HepG2 (cell line): ENCODE data around the gene ADPRM. TPM values are rescaled to one million over a fixed set of nuclear protein-coding genes. Genes with fewer than 3 reads are reported as not detected.
A peak's percentile ranks its signal among the peaks of the same experiment; 100 is the strongest.

Source experiments
- ARID2 ChIP-seq: sonication (generic); formaldehyde crosslinking; IDR thresholded peaks from 2 replicates; pipeline ENCODE4 v1.8.1; 2022; ENCODE audit warnings: mild to moderate bottlenecking, missing genetic modification reagents, borderline replicate concordance
- BCL6 ChIP-seq: IDR thresholded peaks from 2 replicates; pipeline ENCODE4 v1.6.1; 2016; ENCODE audit warnings: missing genetic modification reagents, missing compliant biosample characterization
- BRCA1 ChIP-seq: sonication (generic); formaldehyde crosslinking; IDR thresholded peaks from 2 replicates; pipeline ENCODE4 v1.4.0; 2020; ENCODE audit warnings: missing genetic modification reagents
- BRD4 ChIP-seq: sonication (generic); formaldehyde crosslinking; IDR thresholded peaks from 2 replicates; pipeline ENCODE4 v1.4.0; 2020; ENCODE audit warnings: missing genetic modification reagents
- CBFB ChIP-seq: sonication (generic); formaldehyde crosslinking; IDR thresholded peaks from 2 replicates; pipeline ENCODE4 v1.4.0; 2020; ENCODE audit warnings: missing genetic modification reagents
- FOSL2 ChIP-seq: sonication (generic); formaldehyde crosslinking; IDR thresholded peaks from 2 replicates; pipeline ENCODE4 v1.4.0; 2020; ENCODE audit warnings: missing genetic modification reagents
- GPN1 ChIP-seq: sonication (generic); formaldehyde crosslinking; IDR thresholded peaks from 2 replicates; pipeline ENCODE4 v1.5.1; 2020; ENCODE audit warnings: missing genetic modification reagents, borderline replicate concordance
- GTF2F1 ChIP-seq: fragments of 150-350 bp; IDR thresholded peaks from 2 replicates; pipeline ENCODE4 v1.6.1; 2014; ENCODE audit warnings: low read length
- GZF1 ChIP-seq: sonication (generic); formaldehyde crosslinking; IDR thresholded peaks from 2 replicates; pipeline ENCODE4 v1.5.1; 2020; ENCODE audit warnings: mild to moderate bottlenecking, missing genetic modification reagents
- ISX ChIP-seq: sonication (generic); formaldehyde crosslinking; conservative IDR thresholded peaks from 2 replicates; pipeline ENCODE4 v1.5.0; 2020; ENCODE audit warnings: missing genetic modification reagents
- JDP2 ChIP-seq: sonication (generic); formaldehyde crosslinking; IDR thresholded peaks from 2 replicates; pipeline ENCODE4 v1.8.1; 2022; ENCODE audit warnings: missing genetic modification reagents, borderline replicate concordance
- JUNB ChIP-seq: sonication (generic); formaldehyde crosslinking; IDR thresholded peaks from 2 replicates; pipeline ENCODE4 v1.8.0; 2022; ENCODE audit warnings: missing genetic modification reagents, mild to moderate bottlenecking, borderline replicate concordance
- NBN ChIP-seq: fragments of 450-650 bp; conservative IDR thresholded peaks from 2 replicates; pipeline ENCODE4 v1.6.1; 2017
- NCOA5 ChIP-seq: sonication (generic); formaldehyde crosslinking; IDR thresholded peaks from 2 replicates; pipeline ENCODE4 v1.4.0; 2020; ENCODE audit warnings: missing genetic modification reagents
- NR3C1 ChIP-seq: sonication (generic); formaldehyde crosslinking; IDR thresholded peaks from 2 replicates; pipeline ENCODE4 v1.4.0; 2020; ENCODE audit warnings: missing genetic modification reagents
- SP4 ChIP-seq: sonication (generic); formaldehyde crosslinking; IDR thresholded peaks from 2 replicates; pipeline ENCODE4 v1.8.1; 2023; ENCODE audit warnings: mild to moderate bottlenecking, missing genetic modification reagents
- ZBTB20 ChIP-seq: sonication (generic); formaldehyde crosslinking; IDR thresholded peaks from 2 replicates; pipeline ENCODE4 v1.8.1; 2023; ENCODE audit warnings: missing genetic modification reagents, low read depth, mild to moderate bottlenecking, borderline replicate concordance
- ZBTB42 ChIP-seq: sonication (generic); formaldehyde crosslinking; IDR thresholded peaks from 2 replicates; pipeline ENCODE4 v1.5.0; 2020; ENCODE audit warnings: mild to moderate bottlenecking, missing genetic modification reagents
- ZNF160 ChIP-seq: sonication (generic); formaldehyde crosslinking; IDR thresholded peaks from 2 replicates; pipeline ENCODE4 v1.8.0; 2022; ENCODE audit warnings: mild to moderate bottlenecking, inconsistent platforms, missing genetic modification reagents
- ZNF569 ChIP-seq: sonication (generic); formaldehyde crosslinking; IDR thresholded peaks from 2 replicates; pipeline ENCODE4 v1.5.0; 2020; ENCODE audit warnings: mild to moderate bottlenecking, missing genetic modification reagents, moderate library complexity, borderline replicate concordance
- ZNF607 ChIP-seq: sonication (generic); formaldehyde crosslinking; IDR thresholded peaks from 2 replicates; pipeline ENCODE4 v1.5.1; 2020; ENCODE audit warnings: missing genetic modification reagents, mild to moderate bottlenecking, borderline replicate concordance
- ZNF777 ChIP-seq: sonication (generic); formaldehyde crosslinking; IDR thresholded peaks from 2 replicates; pipeline ENCODE4 v1.4.0; 2020; ENCODE audit warnings: missing genetic modification reagents
- polyA plus RNA-seq, 8 experiments: library from polyadenylated mRNA; depleted of rRNA in 3 of 8; stranded (reverse) in 7 of 8; unstranded in 1 of 8; fragments of >200 nt; fragmentation: Illumina TruSeq in 4 of 8; extraction: Trizol in 4 of 8; gene quantifications; 2 replicates each; pipeline versions ENCODE4 v1.2.1 to v1.2.3, GENCODE V29; 2011 to 2016; ENCODE audit warnings: low read depth in 4 of 8, missing spikeins in 1 of 8, mixed read lengths in 1 of 8; ENCODE audit not compliant: insufficient read depth in 1 of 8
- total RNA-seq, 5 experiments: library from RNA; depleted of rRNA; stranded (reverse); fragments of >200 nt; fragmentation: Illumina TruSeq; extraction: Trizol; gene quantifications; 2 replicates each; pipeline ENCODE4 v1.2.3, GENCODE V29; 2016; ENCODE audit warnings: low read depth in 1 of 5
- TF ChIP-seq, protein P1 (sequence below): sonication (generic); formaldehyde crosslinking; IDR thresholded peaks from 2 replicates; pipeline ENCODE4 v1.4.0; 2020; ENCODE audit warnings: mild to moderate bottlenecking, missing genetic modification reagents
- TF ChIP-seq, protein P2 (sequence below): sonication (generic); formaldehyde crosslinking; IDR thresholded peaks from 2 replicates; pipeline ENCODE4 v1.4.0; 2020; ENCODE audit warnings: low read depth, mild to moderate bottlenecking, missing genetic modification reagents
- TF ChIP-seq, protein P3 (sequence below): sonication (generic); formaldehyde crosslinking; IDR thresholded peaks from 2 replicates; pipeline ENCODE4 v1.5.0; 2020; ENCODE audit warnings: mild to moderate bottlenecking, missing genetic modification reagents

ADPRM gene
- total and polyA plus RNA-seq, 2 of the 13 experiments (the other 11 are each of a cell fraction or from before 2014, with no cell fraction given), result 5.6 to 10.8 TPM

DNA sequence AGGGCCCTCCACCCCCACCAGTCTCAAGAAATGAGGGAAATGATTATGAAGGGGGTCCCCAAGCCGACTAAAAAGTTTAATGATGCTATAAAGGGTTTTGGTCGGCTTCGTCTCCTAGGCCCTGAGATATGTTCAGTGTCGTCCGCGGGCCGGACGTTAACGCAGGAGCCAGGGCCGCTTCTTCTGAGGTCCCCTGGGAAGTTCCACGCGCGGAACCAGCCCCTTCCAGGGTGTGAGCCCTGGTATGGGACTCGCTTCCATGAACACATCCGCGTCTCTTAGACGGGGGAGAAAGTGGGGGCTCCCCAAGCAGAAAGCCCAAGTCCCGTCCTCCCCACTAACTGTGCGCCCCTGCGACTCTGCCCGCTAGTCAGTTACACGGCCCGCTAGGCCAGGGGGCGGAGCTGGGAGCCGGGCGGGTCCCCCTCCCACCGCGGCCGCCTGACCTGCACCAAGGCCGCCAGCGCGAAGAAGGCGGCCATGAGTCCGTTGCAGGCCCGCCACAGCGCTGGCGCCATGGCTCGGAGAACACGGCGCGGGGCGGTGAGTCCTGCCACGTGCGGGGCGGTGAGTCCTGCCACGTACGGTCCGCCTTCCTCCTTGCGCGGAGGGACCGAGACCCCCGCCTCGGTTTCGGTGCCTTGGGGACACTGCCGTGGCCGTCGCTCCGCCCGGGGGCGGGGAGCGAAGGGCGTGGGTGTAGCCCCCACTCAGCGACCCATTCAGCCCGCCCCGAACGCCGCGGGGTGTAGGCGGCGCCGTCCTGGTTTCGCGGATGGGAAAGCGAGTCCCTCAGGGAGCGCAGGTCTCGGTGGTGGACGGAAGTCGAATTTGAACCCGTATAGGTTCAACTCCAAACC is 32.2 kb downstream of the ADPRM start, which contains the start of gene TMEM220 (continued):
- peak; percentile 30; the same call in 1 of the 2 replicates for TF ChIP-seq ZNF160 (CRISPR knock-in tag)
- TF ChIP-seq NBN, result no peak
- TF ChIP-seq, protein P1, sequence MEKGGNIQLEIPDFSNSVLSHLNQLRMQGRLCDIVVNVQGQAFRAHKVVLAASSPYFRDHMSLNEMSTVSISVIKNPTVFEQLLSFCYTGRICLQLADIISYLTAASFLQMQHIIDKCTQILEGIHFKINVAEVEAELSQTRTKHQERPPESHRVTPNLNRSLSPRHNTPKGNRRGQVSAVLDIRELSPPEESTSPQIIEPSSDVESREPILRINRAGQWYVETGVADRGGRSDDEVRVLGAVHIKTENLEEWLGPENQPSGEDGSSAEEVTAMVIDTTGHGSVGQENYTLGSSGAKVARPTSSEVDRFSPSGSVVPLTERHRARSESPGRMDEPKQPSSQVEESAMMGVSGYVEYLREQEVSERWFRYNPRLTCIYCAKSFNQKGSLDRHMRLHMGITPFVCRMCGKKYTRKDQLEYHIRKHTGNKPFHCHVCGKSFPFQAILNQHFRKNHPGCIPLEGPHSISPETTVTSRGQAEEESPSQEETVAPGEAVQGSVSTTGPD (CRISPR knock-in tag), result no peak
- no peak for TF ChIP-seq NR3C1
- TF ChIP-seq ZNF569 (CRISPR knock-in tag), result no peak
- TF ChIP-seq, protein P2, sequence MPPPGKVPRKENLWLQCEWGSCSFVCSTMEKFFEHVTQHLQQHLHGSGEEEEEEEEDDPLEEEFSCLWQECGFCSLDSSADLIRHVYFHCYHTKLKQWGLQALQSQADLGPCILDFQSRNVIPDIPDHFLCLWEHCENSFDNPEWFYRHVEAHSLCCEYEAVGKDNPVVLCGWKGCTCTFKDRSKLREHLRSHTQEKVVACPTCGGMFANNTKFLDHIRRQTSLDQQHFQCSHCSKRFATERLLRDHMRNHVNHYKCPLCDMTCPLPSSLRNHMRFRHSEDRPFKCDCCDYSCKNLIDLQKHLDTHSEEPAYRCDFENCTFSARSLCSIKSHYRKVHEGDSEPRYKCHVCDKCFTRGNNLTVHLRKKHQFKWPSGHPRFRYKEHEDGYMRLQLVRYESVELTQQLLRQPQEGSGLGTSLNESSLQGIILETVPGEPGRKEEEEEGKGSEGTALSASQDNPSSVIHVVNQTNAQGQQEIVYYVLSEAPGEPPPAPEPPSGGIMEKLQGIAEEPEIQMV (CRISPR knock-in tag), result peak; percentile 56; the same call in 1 of the 2 replicates
- peak; percentile 86 for TF ChIP-seq BRD4 (CRISPR knock-in tag)
- 0 out of 2 replicates have a peak, but pooled peaks have one; percentile 56 for TF ChIP-seq JUNB (CRISPR knock-in tag)
- TF ChIP-seq SP4, result peak; percentile 74
- TF ChIP-seq ZBTB20 (CRISPR knock-in tag), result 0 out of 2 replicates have a peak, but pooled peaks have one; percentile 40
- TF ChIP-seq CBFB (CRISPR knock-in tag), result peak; percentile 69; the same call in 1 of the 2 replicates
- no peak for TF ChIP-seq BRCA1 (CRISPR knock-in tag)
- TF ChIP-seq FOSL2 (CRISPR knock-in tag), result peak; percentile 48
- no peak for TF ChIP-seq GPN1
- TF ChIP-seq BCL6 (CRISPR knock-in tag), result peak; percentile 55
- no peak for TF ChIP-seq ZNF607 (CRISPR knock-in tag)
- peak; percentile 76 for TF ChIP-seq ZNF777
- no peak for TF ChIP-seq GTF2F1
- TF ChIP-seq NCOA5, result no peak
- TF ChIP-seq ARID2, result no peak
- TF ChIP-seq ZBTB42 (CRISPR knock-in tag), result no peak
- TF ChIP-seq, protein P3, sequence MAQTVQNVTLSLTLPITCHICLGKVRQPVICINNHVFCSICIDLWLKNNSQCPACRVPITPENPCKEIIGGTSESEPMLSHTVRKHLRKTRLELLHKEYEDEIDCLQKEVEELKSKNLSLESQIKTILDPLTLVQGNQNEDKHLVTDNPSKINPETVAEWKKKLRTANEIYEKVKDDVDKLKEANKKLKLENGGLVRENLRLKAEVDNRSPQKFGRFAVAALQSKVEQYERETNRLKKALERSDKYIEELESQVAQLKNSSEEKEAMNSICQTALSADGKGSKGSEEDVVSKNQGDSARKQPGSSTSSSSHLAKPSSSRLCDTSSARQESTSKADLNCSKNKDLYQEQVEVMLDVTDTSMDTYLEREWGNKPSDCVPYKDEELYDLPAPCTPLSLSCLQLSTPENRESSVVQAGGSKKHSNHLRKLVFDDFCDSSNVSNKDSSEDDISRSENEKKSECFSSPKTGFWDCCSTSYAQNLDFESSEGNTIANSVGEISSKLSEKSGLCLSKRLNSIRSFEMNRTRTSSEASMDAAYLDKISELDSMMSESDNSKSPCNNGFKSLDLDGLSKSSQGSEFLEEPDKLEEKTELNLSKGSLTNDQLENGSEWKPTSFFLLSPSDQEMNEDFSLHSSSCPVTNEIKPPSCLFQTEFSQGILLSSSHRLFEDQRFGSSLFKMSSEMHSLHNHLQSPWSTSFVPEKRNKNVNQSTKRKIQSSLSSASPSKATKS (CRISPR knock-in tag), result no peak
- TF ChIP-seq ISX (CRISPR knock-in tag), result no peak
- TF ChIP-seq JDP2 (CRISPR knock-in tag), result no peak
- no peak for TF ChIP-seq GZF1 (CRISPR knock-in tag)
